Esophagus squamous epithelium (tissue), 5 donors: ENCODE data around the gene AKAP17A. TPM values are rescaled to one million over a fixed set of nuclear protein-coding genes. Genes with fewer than 3 reads are reported as not detected.

Experiments used
- DNase-seq: peaks from one replicate; lab custom pipeline; 2025; lab: John Stamatoyannopoulos, UW
- H3K27ac ChIP-seq, 4 donors: fragments of 200-600 bp; sonication (generic); one replicate each; pipeline ENCODE4 v1.5.1; 2016 to 2019; ENCODE audit warnings: mild to moderate bottlenecking in 1 of 4
- H3K27me3 ChIP-seq, 4 donors: fragments of 200-600 bp; sonication (generic); 1 replicate in 3 of 4; 2 replicates in 1 of 4; pipeline versions ENCODE4 v1.5.1 to v1.6.0; 2017 to 2021; ENCODE audit warnings: antibody characterized with exemption in 1 of 4
- H3K36me3 ChIP-seq, 3 donors: fragments of 200-600 bp; sonication (generic); one replicate each; pipeline ENCODE4 v1.5.1; 2016 to 2019
- H3K4me1 ChIP-seq, 3 donors: fragments of 200-600 bp; sonication (generic); one replicate each; pipeline ENCODE4 v1.5.1; 2017 to 2019
- H3K4me3 ChIP-seq, 4 donors: fragments of 200-600 bp; sonication (generic); 1 replicate in 3 of 4; 2 replicates in 1 of 4; pipeline ENCODE4 v1.5.1; 2016 to 2019; ENCODE audit warnings: mild to moderate bottlenecking in 2 of 4, moderate library complexity in 1 of 4
- H3K9me3 ChIP-seq, 3 donors: fragments of 200-600 bp; sonication (generic); one replicate each; pipeline ENCODE4 v1.5.1; 2016 to 2019
- CTCF ChIP-seq, 6 experiments: fragments of 450-650 bp in 4 of 6; fragments of 200-600 bp in 2 of 6; sonication (generic) in 2 of 6; IDR thresholded peaks; one replicate each; pipeline ENCODE4 v1.5.1; 2016 to 2019; ENCODE audit warnings: antibody characterized with exemption in 6 of 6, mild to moderate bottlenecking in 4 of 6, moderate library complexity in 4 of 6
- POLR2A ChIP-seq, 4 donors: fragments of 450-650 bp; IDR thresholded peaks; one replicate each; pipeline ENCODE4 v1.6.1; 2017; ENCODE audit warnings: antibody characterized with exemption in 4 of 4, mild to moderate bottlenecking in 4 of 4, moderate library complexity in 3 of 4
- WGBS, 2 donors: methylation state at CpG; one replicate each; pipeline ENCODE4 v1.1.5; 2018; 5-methylcytosine and 5-hydroxymethylcytosine counted together
- intact Hi-C: fragments of 100-400 bp; cut with DNase I; formaldehyde crosslinking; loops from one replicate; pipeline ENCODE4 v1.15.0; 2022
- total RNA-seq, 4 donors: library from RNA; depleted of rRNA; stranded (reverse); fragments of >200 nt; gene quantifications; one replicate each; pipeline ENCODE4 v1.1.0, GENCODE V29; 2016
- donor health status: DM: yes; HTN: yes; CAD: no.

The AKAP17A gene
- total RNA-seq, 4 donors from 2014 or later = 16.2 to 38.7 (median 30.6) TPM

GRCh38 chrX:1598021-1598875, 6.8 kb downstream of the AKAP17A start:
- no peak for DNase-seq
- Histone ChIP-seq H3K9me3 (peaks cover 0 to 13% (median 0%) of the 10 kb centered on the region in 3 donors), H3K4me3 (no peak overlapping the region), H3K36me3 (peaks cover 68 to 98% (median 85%) of the 10 kb centered on the region in 3 donors), H3K27me3 (no peaks in the 10 kb centered on the region), H3K27ac (no peak overlapping the region), H3K4me1 (peaks cover 3 to 29% (median 3%) of the 10 kb centered on the region in 3 donors)
- 87 to 96% methylated on average over 5 to 20 of the region's 50 CpGs for WGBS, 2 donors
- intact Hi-C loops = loop anchor here (10.0 kb wide), 1 partner anchor 143 kb away; the partner anchor contains the start of gene ASMTL
- TF ChIP-seq POLR2A (IDR thresholded peaks at IDR 0.05) = no peak

GRCh38 chrX:1598876-1599790, 7.7 kb downstream of the AKAP17A start:
- H3K4me1 ChIP-seq = peaks cover 0 to 20% (median 0%) of the 10 kb centered on the region in 3 donors
- DNase-seq = no peak
- H3K36me3 ChIP-seq = peaks cover 62 to 94% (median 77%) of the 10 kb centered on the region in 3 donors
- no peak overlapping the region for H3K4me3 ChIP-seq
- intact Hi-C loops = loop anchor here (10.0 kb wide), 1 partner anchor 144 kb away; the partner anchor contains the start of gene ASMTL
- H3K9me3 ChIP-seq = peaks cover 0 to 13% (median 0%) of the 10 kb centered on the region in 3 donors
- TF ChIP-seq CTCF (IDR thresholded peaks at IDR 0.05) (no peak), POLR2A (IDR thresholded peaks at IDR 0.05) (no peak)
- H3K27ac ChIP-seq = no peak overlapping the region
- H3K27me3 ChIP-seq = no peaks in the 10 kb centered on the region
- WGBS, 2 donors = 91% methylated on average over 17 to 48 of the region's 57 CpGs

- peaks cover 0 to 13% (median 0%) of the 10 kb centered on the region in 3 donors for H3K4me1 ChIP-seq
- 97% methylated on average over 10 of the region's 36 CpGs; no CpG with 5 or more reads in 1 of the 2 donors for WGBS, 2 donors
- no peak overlapping the region for H3K27ac ChIP-seq
- DNase-seq = no peak
- H3K9me3 ChIP-seq = peaks cover 0 to 13% (median 0%) of the 10 kb centered on the region in 3 donors
- H3K36me3 ChIP-seq = peaks cover 56 to 94% (median 71%) of the 10 kb centered on the region in 3 donors
- intact Hi-C loops = loop anchor here (10.0 kb wide), 1 partner anchor 145 kb away; the partner anchor contains the start of gene ASMTL
- no peak overlapping the region for H3K4me3 ChIP-seq
- TF ChIP-seq CTCF (IDR thresholded peaks at IDR 0.05) (no peak), POLR2A (IDR thresholded peaks at IDR 0.05) (no peak)
- H3K27me3 ChIP-seq = no peaks in the 10 kb centered on the region
Measured at GRCh38 chrX:1599791-1600405, 8.5 kb downstream of the AKAP17A start.

GRCh38 chrX:1600406-1601050, 9.1 kb downstream of the AKAP17A start:
- no peak for TF ChIP-seq CTCF (IDR thresholded peaks at IDR 0.05)
- TF ChIP-seq POLR2A (IDR thresholded peaks at IDR 0.05) = no peak
- peaks cover 0 to 13% (median 0%) of the 10 kb centered on the region in 3 donors for H3K9me3 ChIP-seq
- no peak overlapping the region for H3K27ac ChIP-seq
- H3K4me1 ChIP-seq = peaks cover 0 to 10% (median 0%) of the 10 kb centered on the region in 3 donors
- no CpG with 5 or more reads among the region's 52 CpGs for WGBS, 2 donors
- intact Hi-C loops = no loop called here
- no peak overlapping the region for H3K4me3 ChIP-seq
- peaks cover 50 to 89% (median 64%) of the 10 kb centered on the region in 3 donors for H3K36me3 ChIP-seq
- DNase-seq = no peak
- no peaks in the 10 kb centered on the region for H3K27me3 ChIP-seq
